Activated T-helper 17 cell treated with anti-CD3 and anti-CD28 coated beads, Interleukin-2, amount 50 U/mL, for 72 hours (primary cell): ENCODE data around the gene FCMR. TPM values are rescaled to one million over a fixed set of nuclear protein-coding genes. Genes with fewer than 3 reads are reported as not detected.

Experiments
- total RNA-seq, 2 donors: library from RNA; stranded (reverse); gene quantifications; one replicate each; pipeline ENCODE4 v1.2.3, GENCODE V29; 2022

Gene FCMR
- total RNA-seq, 2 donors from 2014 or later = 22.7 to 74.0 TPM

Other genes with a start within 250 kb of the FCMR start
- gene MAPKAPK2, start 237.0 kb downstream of the FCMR start, total RNA-seq = 10 to 100 TPM; 64.6 to 85.3 TPM
- not detected for gene IL19, start 151.2 kb downstream of the FCMR start, total RNA-seq
- 1 to 10 TPM; 1.8 to 3.2 TPM for gene IL10, start 149.4 kb downstream of the FCMR start, total RNA-seq
- not detected for gene IL20, start 56.3 kb downstream of the FCMR start, total RNA-seq
- 1 to 10 TPM in 1 of 2 donors, under 1 TPM in 1; 0.15 to 4.6 TPM for gene IL24, start 24.5 kb downstream of the FCMR start, total RNA-seq
- under 1 TPM in 1 of 2 donors, not detected in 1; 0.34 TPM for gene PIGR, start 24.5 kb upstream of the FCMR start, total RNA-seq
- not detected for gene FCAMR, start 48.5 kb upstream of the FCMR start, total RNA-seq
- not detected for gene C1orf116, start 110.8 kb upstream of the FCMR start, total RNA-seq
- 1 to 10 TPM; 6.7 to 7.1 TPM for gene YOD1, start 129.3 kb upstream of the FCMR start, total RNA-seq
- gene PFKFB2, start 131.3 kb upstream of the FCMR start, total RNA-seq = 1 to 10 TPM in 1 of 2 donors, under 1 TPM in 1; 0.85 to 1.3 TPM
- 1 to 10 TPM in 1 of 2 donors, under 1 TPM in 1; 0.58 to 2.1 TPM for gene C4BPB, start 166.9 kb upstream of the FCMR start, total RNA-seq
- not detected for gene C4BPA, start 182.3 kb upstream of the FCMR start, total RNA-seq